Activated T-helper 2 cell treated with anti-CD3 and anti-CD28 coated beads, Interferon-gamma antibody, Interleukin-2, Interleukin-4, amounts not matched to agents 10 μg/mL and 5 μg/mL and 100 μg/mL, durations not matched to agents 14 hours and 24 hours and 36 hours (primary cell): ENCODE results near the gene TMEM179. TPM values are rescaled to one million over a fixed set of nuclear protein-coding genes. Genes with fewer than 3 reads are reported as not detected.

Source experiments
- DNase-seq: peaks from one replicate; pipeline ENCODE4 v3.0.0; 2021; ENCODE audit warnings: low spot score
- H3K27ac Mint-ChIP-seq: one replicate; pipeline ENCODE4 v1.8.0; 2021; ENCODE audit warnings: mixed read lengths
- H3K27me3 Mint-ChIP-seq: one replicate; pipeline ENCODE4 v1.8.0; 2021; ENCODE audit warnings: low read depth, mixed read lengths
- H3K36me3 Mint-ChIP-seq: one replicate; pipeline ENCODE4 v1.8.0; 2021; ENCODE audit warnings: low read depth, mixed read lengths
- H3K4me1 Mint-ChIP-seq: one replicate; pipeline ENCODE4 v1.8.0; 2021; ENCODE audit warnings: low read depth, mixed read lengths
- H3K4me3 Mint-ChIP-seq: one replicate; pipeline ENCODE4 v1.8.0; 2021; ENCODE audit warnings: low read depth, mild to moderate bottlenecking, moderate library complexity, mixed read lengths
- H3K9me3 Mint-ChIP-seq: one replicate; pipeline ENCODE4 v1.8.0; 2021; ENCODE audit warnings: mixed read lengths
- intact Hi-C: fragments of 100-400 bp; cut with micrococcal nuclease; formaldehyde crosslinking; loops from one replicate; pipeline ENCODE4 v1.15.1; 2023
- total RNA-seq: library from RNA; stranded (reverse); gene quantifications from 2 replicates; pipeline ENCODE4 v1.2.3, GENCODE V29; 2022

The TMEM179 gene
- total RNA-seq, 1 donor from 2014 or later: 0.30 TPM

DNA sequence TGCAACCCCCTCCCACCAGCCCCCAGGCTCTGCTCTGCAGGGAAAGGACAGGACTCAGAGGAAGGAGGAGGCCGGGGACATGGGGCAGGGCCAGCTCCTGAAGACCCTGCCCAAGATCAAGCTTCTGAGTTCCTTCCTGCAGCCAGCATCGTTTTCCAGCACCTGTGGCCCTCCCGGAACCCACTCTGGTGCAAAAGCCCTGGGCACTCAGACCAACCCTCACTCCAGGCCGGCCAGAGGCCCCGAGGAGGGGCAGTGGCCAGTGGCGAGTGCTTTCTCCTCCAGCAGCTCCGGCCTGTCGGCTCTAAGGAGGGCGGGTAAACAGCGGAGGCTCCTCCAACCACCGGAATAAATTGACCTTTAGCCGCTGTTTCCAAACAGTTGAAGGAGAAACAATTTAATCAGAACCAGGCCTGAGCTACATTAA is 10.8 kb downstream of the TMEM179 start:
- H3K4me3 Mint-ChIP-seq: no peak overlapping the region
- H3K27me3 Mint-ChIP-seq: no peaks in the 10 kb centered on the region
- no peaks in the 10 kb centered on the region for H3K36me3 Mint-ChIP-seq
- intact Hi-C loops: no loop called here
- H3K27ac Mint-ChIP-seq: no peak overlapping the region
- no peaks in the 10 kb centered on the region for H3K4me1 Mint-ChIP-seq
- no peaks in the 10 kb centered on the region for H3K9me3 Mint-ChIP-seq
- no peak for DNase-seq

DNA sequence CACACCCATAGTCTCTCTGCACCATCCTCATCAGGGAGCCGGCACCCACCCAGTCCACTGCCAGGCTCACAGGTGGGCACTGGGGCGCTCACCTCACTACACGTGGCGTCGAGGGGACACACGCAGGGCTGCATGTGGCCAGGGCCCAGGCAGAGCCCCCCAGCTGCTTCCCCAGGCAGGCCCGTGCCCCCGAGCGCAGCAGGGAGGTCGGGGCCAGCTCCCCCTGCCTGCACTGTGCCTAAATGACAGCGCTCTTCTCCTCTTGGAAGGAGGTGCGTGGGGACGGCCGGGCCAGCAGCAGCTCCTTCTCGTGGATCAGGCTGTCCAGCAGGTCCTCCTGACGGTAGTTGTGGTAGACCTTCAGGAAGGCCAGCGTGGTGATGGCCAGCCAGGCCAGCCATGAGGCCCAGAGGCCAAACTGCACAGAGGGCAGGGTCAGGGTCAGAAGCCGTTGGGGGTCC is 11.3 kb downstream of the TMEM179 start:
- no peak for DNase-seq
- intact Hi-C loops: no loop called here
- Mint-ChIP-seq H3K4me1 (no peaks in the 10 kb centered on the region), H3K27ac (no peak overlapping the region), H3K9me3 (no peaks in the 10 kb centered on the region), H3K36me3 (no peaks in the 10 kb centered on the region), H3K27me3 (no peaks in the 10 kb centered on the region), H3K4me3 (no peak overlapping the region)

GRCh38 chr14:104592785-104593184 is 11.8 kb downstream of the TMEM179 start:
- no peaks in the 10 kb centered on the region for H3K9me3 Mint-ChIP-seq
- no peak for DNase-seq
- intact Hi-C loops: no loop called here
- H3K36me3 Mint-ChIP-seq: no peaks in the 10 kb centered on the region
- no peaks in the 10 kb centered on the region for H3K27me3 Mint-ChIP-seq
- H3K27ac Mint-ChIP-seq: no peak overlapping the region
- no peak overlapping the region for H3K4me3 Mint-ChIP-seq
- no peaks in the 10 kb centered on the region for H3K4me1 Mint-ChIP-seq

DNA sequence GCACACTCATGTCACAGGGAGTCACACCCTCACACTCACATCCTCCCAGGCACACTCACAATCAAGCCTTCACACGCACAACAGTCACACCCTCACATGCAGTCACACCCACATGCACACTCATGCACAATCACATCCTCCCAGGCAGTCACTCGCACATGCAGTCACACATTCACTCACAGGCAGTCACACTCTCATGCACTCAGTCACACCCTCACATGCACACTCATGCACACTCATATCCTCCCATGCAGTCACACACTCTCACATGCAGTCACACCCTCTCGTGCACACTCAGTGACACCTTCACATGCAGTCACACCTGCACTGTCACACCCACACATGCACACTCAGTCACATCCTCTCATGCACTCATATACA is 12.3 kb downstream of the TMEM179 start:
- no peaks in the 10 kb centered on the region for H3K27me3 Mint-ChIP-seq
- H3K4me1 Mint-ChIP-seq: no peaks in the 10 kb centered on the region
- no peak for DNase-seq
- intact Hi-C loops: no loop called here
- no peak overlapping the region for H3K27ac Mint-ChIP-seq
- no peaks in the 10 kb centered on the region for H3K36me3 Mint-ChIP-seq
- no peaks in the 10 kb centered on the region for H3K9me3 Mint-ChIP-seq
- no peak overlapping the region for H3K4me3 Mint-ChIP-seq

DNA sequence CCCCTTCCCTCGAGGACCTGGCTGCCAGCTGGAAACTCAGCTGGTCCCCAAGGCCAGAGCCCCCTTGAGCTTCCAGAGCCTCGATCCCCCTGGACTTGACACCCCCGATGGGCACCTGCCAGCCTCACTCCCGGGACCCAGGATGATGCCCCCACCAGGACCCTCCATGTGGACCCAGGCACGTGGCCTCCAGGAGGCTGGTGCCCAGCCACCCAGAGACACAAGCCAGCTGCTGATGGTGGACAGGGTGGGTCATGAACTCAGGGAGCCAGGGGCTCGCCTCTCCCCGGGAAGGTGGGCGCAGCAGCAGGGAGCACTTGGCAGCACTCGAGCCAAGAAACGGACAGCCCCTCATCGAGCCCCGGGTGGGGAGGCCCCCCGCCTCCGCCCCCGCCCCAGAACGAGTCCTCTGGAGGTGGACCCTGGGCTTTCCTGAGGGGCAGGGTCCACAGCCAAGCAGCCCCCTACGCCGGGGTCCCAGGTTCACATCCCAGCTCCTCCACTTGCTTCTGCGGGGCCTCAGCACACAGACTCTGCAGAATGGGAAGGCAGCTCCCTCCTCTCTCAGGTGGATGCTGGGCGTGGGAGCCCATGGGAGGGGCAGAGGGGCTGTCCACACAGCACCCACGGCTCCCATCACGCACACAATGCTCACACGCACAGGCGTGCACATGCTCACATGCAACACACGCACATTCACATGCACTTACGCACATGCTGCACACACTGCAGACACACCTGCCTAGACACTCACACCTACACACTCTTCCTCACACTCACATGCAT is 12.9 kb downstream of the TMEM179 start:
- Mint-ChIP-seq H3K27ac (no peak overlapping the region), H3K27me3 (no peaks in the 10 kb centered on the region), H3K4me3 (no peak overlapping the region), H3K9me3 (no peaks in the 10 kb centered on the region), H3K36me3 (no peaks in the 10 kb centered on the region), H3K4me1 (no peaks in the 10 kb centered on the region)
- intact Hi-C loops: no loop called here
- DNase-seq: no peak

- no peak overlapping the region for H3K4me3 Mint-ChIP-seq
- no peaks in the 10 kb centered on the region for H3K27me3 Mint-ChIP-seq
- H3K4me1 Mint-ChIP-seq: no peaks in the 10 kb centered on the region
- H3K9me3 Mint-ChIP-seq: no peaks in the 10 kb centered on the region
- H3K27ac Mint-ChIP-seq: no peak overlapping the region
- no peak for DNase-seq
- no peaks in the 10 kb centered on the region for H3K36me3 Mint-ChIP-seq
- intact Hi-C loops: no loop called here
Measured at GRCh38 chr14:104591031-104591430, 13.5 kb downstream of the TMEM179 start.

DNA sequence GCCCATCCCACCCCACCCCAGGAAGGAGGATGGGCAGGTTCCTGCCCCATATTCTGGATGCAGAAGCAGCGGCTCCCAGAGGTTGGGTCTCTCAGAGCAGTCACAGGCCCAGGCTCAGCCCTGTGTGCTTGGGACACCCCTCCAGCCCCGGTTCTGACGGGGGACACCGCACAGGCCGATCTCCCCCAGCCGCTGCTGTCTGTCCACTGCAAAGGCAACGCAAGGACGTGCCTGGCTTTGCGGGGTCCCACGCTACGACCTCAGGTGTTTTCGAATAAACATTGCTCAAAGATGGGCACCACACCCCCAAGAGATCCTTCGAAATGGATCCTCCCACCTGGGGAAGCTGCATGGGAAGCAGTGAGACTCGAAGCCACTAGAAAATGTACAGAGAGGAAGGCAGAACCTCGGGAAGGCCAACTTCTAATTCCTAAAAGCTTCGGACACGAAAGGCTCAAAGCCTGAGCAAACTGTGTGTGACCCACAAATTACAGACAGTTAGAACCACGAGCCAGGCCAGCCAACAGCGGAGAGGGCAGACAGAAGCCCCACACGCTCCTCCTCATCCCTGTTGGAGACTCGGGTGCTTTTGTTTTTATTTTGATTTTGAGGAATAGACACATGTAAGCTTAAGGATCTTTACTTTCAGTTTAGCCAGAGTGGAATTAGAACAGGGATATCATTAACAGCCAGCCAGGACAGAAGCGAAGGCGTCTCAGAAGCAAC is 14.2 kb downstream of the TMEM179 start:
- no peaks in the 10 kb centered on the region for H3K9me3 Mint-ChIP-seq
- H3K36me3 Mint-ChIP-seq: no peaks in the 10 kb centered on the region
- no peak overlapping the region for H3K27ac Mint-ChIP-seq
- no peak overlapping the region for H3K4me3 Mint-ChIP-seq
- H3K4me1 Mint-ChIP-seq: no peaks in the 10 kb centered on the region
- DNase-seq: no peak
- no peaks in the 10 kb centered on the region for H3K27me3 Mint-ChIP-seq
- intact Hi-C loops: no loop called here

DNA sequence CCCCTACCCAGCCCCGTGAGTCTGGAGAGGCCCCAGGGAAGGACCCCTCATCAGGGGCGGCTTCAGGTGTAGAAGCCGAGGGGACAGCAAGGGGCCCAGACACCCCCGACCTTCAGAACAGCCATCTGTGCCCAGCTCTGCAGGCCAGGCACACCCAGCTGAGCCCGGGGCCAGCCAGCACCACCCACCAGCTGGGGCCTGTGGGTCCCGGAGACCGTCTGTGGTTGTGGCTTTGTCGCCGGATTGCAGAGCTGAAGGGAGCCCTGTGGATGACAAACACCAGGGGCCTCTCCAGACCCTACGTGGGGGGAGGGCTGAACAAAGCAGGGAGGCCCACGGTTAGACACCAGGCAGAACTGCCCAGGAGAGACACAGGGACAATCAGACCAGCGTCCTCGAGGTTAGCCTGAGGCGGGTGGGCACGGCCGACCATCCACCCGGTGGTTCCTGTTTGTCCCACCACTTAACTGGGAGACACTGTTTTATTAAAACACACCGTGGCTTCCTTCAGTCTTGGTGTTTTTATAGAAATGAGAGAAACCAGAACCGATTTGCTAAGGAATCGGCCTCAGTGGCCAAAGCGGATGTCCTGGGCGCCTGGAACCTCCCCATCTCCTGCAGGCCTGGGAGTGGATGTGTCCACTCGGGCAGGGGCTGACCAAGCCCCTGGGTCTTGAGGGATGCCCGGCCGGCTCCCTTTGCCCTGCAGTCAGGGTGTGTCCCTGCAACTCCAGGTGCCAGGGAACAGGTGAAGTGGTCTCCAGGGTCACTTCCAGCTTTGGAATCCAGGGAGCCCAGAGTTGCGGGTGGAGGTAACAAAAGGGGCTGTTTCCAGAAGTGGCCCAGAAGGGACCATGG is 15.0 kb downstream of the TMEM179 start:
- no peak for DNase-seq

GRCh38 chr14:104588066-104588857 is 16.3 kb downstream of the TMEM179 start:
- H3K27me3 Mint-ChIP-seq: no peaks in the 10 kb centered on the region
- intact Hi-C loops: no loop called here
- DNase-seq: no peak
- H3K4me1 Mint-ChIP-seq: no peaks in the 10 kb centered on the region
- no peaks in the 10 kb centered on the region for H3K36me3 Mint-ChIP-seq
- no peak overlapping the region for H3K27ac Mint-ChIP-seq
- H3K9me3 Mint-ChIP-seq: no peaks in the 10 kb centered on the region
- no peak overlapping the region for H3K4me3 Mint-ChIP-seq

More for the DNA sequence above, 15.0 kb downstream of the TMEM179 start:
- Mint-ChIP-seq H3K27me3 (no peaks in the 10 kb centered on the region), H3K9me3 (no peaks in the 10 kb centered on the region), H3K27ac (no peak overlapping the region), H3K4me1 (no peaks in the 10 kb centered on the region), H3K36me3 (no peaks in the 10 kb centered on the region), H3K4me3 (no peak overlapping the region)
- intact Hi-C loops: no loop called here

DNA sequence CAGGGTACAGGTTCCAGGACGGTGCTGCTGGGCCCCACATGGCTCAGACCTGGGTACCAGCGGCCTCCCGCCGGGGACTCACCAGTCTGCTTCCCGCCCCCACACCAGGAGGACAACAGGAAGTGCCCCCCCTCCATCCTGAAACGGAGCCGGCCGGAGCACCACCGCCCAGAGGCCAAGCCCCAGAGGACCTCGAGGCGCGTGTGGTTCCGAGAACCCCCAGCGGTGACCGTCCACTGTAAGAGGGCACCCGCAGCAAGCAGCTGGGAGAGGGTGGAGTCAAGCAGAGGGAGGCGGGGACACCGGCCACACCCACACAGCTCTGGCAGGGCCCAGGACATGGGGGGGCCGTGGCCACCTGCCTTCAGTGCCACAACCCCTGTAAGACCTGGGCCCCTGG is 16.9 kb downstream of the TMEM179 start:
- Mint-ChIP-seq H3K4me1 (no peaks in the 10 kb centered on the region), H3K9me3 (no peaks in the 10 kb centered on the region), H3K36me3 (no peaks in the 10 kb centered on the region), H3K4me3 (no peak overlapping the region), H3K27ac (no peak overlapping the region), H3K27me3 (no peaks in the 10 kb centered on the region)
- DNase-seq: no peak
- intact Hi-C loops: no loop called here

DNA sequence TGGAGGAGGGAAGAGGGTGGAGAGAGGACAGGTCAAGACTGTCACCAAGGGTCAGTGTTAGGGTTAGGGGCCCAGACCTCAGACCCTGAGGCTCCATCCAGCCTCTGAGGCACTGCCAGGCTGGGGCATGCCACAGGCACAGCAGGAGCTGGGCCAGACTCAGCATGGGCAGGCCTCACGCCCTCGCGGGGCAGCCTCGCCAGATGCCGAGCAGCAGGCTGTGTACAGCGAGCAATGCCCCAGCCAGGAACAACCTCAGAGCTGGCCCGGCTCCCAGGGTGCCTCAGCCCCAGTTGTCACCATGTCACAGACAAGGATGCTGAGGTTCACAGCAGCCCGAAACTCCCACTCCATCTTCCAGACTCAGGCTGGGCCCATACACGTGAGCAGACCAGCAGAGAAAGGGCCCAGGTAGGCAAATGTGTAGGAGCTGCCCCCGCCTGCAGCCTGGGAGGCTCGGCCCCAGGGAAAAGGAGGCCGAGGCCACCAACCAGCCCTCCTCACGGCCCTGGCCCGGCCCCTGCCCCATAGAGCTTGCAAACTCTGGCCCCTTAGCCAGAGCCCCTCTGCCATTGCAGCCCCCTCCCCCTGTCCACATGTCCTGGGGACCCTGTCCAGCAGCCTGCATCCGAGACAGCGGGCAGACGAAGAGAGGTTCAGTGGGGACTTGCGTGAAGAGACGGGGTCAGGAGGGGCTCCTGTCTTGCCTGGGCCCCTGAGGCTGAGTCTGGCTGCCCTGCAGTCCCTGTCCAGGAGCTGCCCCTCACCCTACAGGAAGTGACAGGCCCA is 17.5 kb downstream of the TMEM179 start:
- no peak for DNase-seq
- intact Hi-C loops: no loop called here

More for the DNA sequence above, 17.5 kb downstream of the TMEM179 start:
- no peaks in the 10 kb centered on the region for H3K36me3 Mint-ChIP-seq
- no peaks in the 10 kb centered on the region for H3K27me3 Mint-ChIP-seq
- no peaks in the 10 kb centered on the region for H3K9me3 Mint-ChIP-seq
- H3K4me1 Mint-ChIP-seq: no peaks in the 10 kb centered on the region
- no peak overlapping the region for H3K4me3 Mint-ChIP-seq
- no peak overlapping the region for H3K27ac Mint-ChIP-seq
